ENCODE results near the gene TJP2.

DNA sequence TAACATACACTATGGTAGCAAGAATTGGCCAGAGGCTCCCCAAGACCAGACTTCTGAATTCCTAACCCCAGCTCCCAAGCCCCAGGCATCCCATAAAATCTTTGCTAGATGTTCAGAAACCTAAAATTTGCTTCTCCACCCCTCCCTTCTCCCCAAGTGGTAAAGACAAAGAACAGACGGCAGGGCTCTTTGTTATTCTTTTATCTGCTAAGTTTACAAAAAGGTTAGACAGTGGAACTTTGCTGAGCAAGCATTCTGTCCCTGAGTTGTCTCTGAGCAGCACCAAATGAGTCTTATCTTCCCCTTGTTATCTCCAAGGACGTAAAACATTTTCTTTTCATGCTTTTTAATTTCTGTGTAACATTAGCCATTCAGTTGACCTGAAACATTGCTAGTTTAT lies 30.2 kb downstream of the TJP2 start:
- TF ChIP-seq, protein P1, sequence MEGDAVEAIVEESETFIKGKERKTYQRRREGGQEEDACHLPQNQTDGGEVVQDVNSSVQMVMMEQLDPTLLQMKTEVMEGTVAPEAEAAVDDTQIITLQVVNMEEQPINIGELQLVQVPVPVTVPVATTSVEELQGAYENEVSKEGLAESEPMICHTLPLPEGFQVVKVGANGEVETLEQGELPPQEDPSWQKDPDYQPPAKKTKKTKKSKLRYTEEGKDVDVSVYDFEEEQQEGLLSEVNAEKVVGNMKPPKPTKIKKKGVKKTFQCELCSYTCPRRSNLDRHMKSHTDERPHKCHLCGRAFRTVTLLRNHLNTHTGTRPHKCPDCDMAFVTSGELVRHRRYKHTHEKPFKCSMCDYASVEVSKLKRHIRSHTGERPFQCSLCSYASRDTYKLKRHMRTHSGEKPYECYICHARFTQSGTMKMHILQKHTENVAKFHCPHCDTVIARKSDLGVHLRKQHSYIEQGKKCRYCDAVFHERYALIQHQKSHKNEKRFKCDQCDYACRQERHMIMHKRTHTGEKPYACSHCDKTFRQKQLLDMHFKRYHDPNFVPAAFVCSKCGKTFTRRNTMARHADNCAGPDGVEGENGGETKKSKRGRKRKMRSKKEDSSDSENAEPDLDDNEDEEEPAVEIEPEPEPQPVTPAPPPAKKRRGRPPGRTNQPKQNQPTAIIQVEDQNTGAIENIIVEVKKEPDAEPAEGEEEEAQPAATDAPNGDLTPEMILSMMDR (IDR thresholded peaks at IDR 0.05): no peak
- no peak for TF ChIP-seq POLR2A (IDR thresholded peaks at IDR 0.05)

Measured in lower leg skin (tissue), 3 donors.